ENCODE data around the gene POLR1A. TPM values are rescaled to one million over a fixed set of nuclear protein-coding genes. Genes with fewer than 3 reads are reported as not detected.

The POLR1A gene
- total and polyA plus RNA-seq, 9 donors = 4.7 to 43.9 (median 23.1) TPM

DNA sequence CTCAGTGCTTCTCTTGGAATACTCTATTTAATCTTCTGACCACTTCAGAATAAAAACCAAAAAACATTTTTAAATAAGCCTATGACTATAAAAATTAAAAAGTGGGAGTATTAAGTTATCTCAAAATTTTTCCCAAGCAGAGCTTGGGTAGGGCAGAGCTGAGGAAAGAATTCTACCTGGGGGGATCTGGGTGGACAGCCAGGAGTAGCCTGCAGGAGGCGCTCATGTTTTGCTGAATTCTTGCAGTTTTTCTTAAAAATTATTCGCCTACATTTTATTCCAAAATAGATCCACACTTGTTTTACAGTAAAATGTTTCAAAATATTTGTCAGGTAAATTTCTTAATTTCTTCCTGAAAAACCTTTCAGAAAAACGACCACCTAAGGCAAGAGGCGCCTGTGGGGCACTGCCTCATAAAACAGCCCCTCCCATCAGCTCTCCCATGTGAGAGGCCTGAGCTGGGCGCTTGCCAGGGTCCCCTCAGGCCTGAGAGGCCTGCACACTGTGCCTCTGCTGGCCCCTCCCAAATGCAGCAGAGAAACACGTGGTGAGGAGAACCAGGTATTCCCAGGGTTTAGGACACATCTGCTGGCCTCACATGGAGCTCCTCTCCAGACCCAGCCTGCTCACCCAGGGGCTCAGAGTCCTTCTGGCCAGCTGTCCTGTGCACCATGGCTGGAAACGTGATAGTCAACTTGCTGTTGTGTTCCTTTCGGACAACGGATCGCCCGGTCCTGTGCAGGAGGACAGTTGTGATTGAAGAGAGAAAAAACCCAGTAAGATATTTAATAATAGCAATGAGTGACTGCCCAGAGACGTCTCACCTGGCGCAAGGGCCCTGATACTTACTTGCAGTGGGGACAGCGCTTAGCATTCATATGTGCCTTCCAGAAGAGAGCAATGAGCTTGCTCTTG, 17.5 kb downstream of the POLR1A start:
- DNase-seq = no peak
- intact Hi-C loops (cut with DNase I) = loop anchor here in 1 of 4 donors (10.0 kb wide), 1 partner anchor 353 kb away; no protein-coding TSS in a partner anchor
- H3K9me3 ChIP-seq = no peaks in the 10 kb centered on the region

GRCh38 chr2:86082756-86083155, 22.9 kb downstream of the POLR1A start:
- intact Hi-C loops (cut with DNase I) = loop anchor here in 1 of 4 donors (10.0 kb wide), 1 partner anchor 348 kb away; no protein-coding TSS in a partner anchor
- no peaks in the 10 kb centered on the region for H3K36me3 ChIP-seq

More for the DNA sequence above, 17.5 kb downstream of the POLR1A start:
- Histone ChIP-seq H3K27ac (no peak overlapping the region), H3K27me3 (no peaks in the 10 kb centered on the region), H3K4me1 (ENCODE audit: insufficient read depth) (no peaks in the 10 kb centered on the region), H3K4me3 (no peak overlapping the region), H3K36me3 (no peaks in the 10 kb centered on the region)
- WGBS, 3 donors = 80 to 88% (median 81%) methylated on average over 14 of the region's 14 CpGs
- no peak for TF ChIP-seq POLR2A (IDR thresholded peaks at IDR 0.05)
- no peak for TF ChIP-seq CTCF (IDR thresholded peaks at IDR 0.05)
- TF ChIP-seq EP300 (IDR thresholded peaks at IDR 0.05) = no peak

GRCh38 chr2:86081724-86082123, 24.0 kb downstream of the POLR1A start:
- Histone ChIP-seq H3K4me1 (ENCODE audit: insufficient read depth) (no peaks in the 10 kb centered on the region), H3K4me3 (no peak overlapping the region), H3K27me3 (no peaks in the 10 kb centered on the region), H3K36me3 (no peaks in the 10 kb centered on the region), H3K9me3 (no peaks in the 10 kb centered on the region), H3K27ac (no peak overlapping the region)
- 85 to 92% (median 89%) methylated on average over 4 of the region's 4 CpGs for WGBS, 3 donors
- intact Hi-C loops (cut with DNase I) = loop anchor here in 1 of 4 donors (10.0 kb wide), 1 partner anchor 347 kb away; no protein-coding TSS in a partner anchor
- DNase-seq = no peak
- TF ChIP-seq CTCF (IDR thresholded peaks at IDR 0.05) (no peak), EP300 (IDR thresholded peaks at IDR 0.05) (no peak)

More at GRCh38 chr2:86082756-86083155, 22.9 kb downstream of the POLR1A start:
- H3K4me3 ChIP-seq = no peak overlapping the region
- no peak overlapping the region for H3K27ac ChIP-seq
- no peak for DNase-seq
- H3K4me1 ChIP-seq (ENCODE audit: insufficient read depth) = no peaks in the 10 kb centered on the region
- no peaks in the 10 kb centered on the region for H3K27me3 ChIP-seq
- TF ChIP-seq CTCF (IDR thresholded peaks at IDR 0.05) = no peak
- TF ChIP-seq POLR2A (IDR thresholded peaks at IDR 0.05) = no peak
- TF ChIP-seq EP300 (IDR thresholded peaks at IDR 0.05) = no peak
- WGBS, 3 donors = 82 to 88% (median 87%) methylated on average over 5 of the region's 5 CpGs
- no peaks in the 10 kb centered on the region for H3K9me3 ChIP-seq

GRCh38 chr2:86079981-86080911, 25.4 kb downstream of the POLR1A start:
- Histone ChIP-seq H3K4me1 (ENCODE audit: insufficient read depth) (no peaks in the 10 kb centered on the region), H3K27ac (no peak overlapping the region), H3K9me3 (no peaks in the 10 kb centered on the region), H3K36me3 (no peaks in the 10 kb centered on the region), H3K4me3 (no peak overlapping the region), H3K27me3 (no peaks in the 10 kb centered on the region)
- 49 to 50% (median 49%) methylated on average over 14 of the region's 14 CpGs for WGBS, 3 donors
- intact Hi-C loops (cut with DNase I) = loop anchor here (1.0 to 10.0 kb wide), 6 partner anchors 195 to 445 kb away; partner anchors contain the start of gene ST3GAL5 (in 1 of the 4)
- peak; percentile 79 to 88 (median 85) for DNase-seq
- peak; percentile 49 to 72 (median 71) for TF ChIP-seq CTCF (IDR thresholded peaks at IDR 0.05)
- no peak for TF ChIP-seq POLR2A (IDR thresholded peaks at IDR 0.05)
